Astrocyte (in vitro differentiated cells and primary cell): Measurements from ENCODE around the gene KRTAP10-1. TPM values are rescaled to one million over a fixed set of nuclear protein-coding genes. Genes with fewer than 3 reads are reported as not detected.

Experiments used
- DNase-seq: peaks from one replicate; pipeline ENCODE4 v3.0.0-alpha.2; 2010; ENCODE audit warnings: low read depth
- FAIRE-seq: peaks from 2 replicates; lab custom pipeline; 2011; peaks lifted over from hg19 to GRCh38; lab: Jason Lieb, UNC
- H2AFZ ChIP-seq: 2 replicates; pipeline ENCODE4 v1.6.0; 2012; ENCODE audit warnings: low read depth, low read length, inconsistent platforms
- H3K27ac ChIP-seq: 2 replicates; pipeline ENCODE4 v1.5.1; 2011; ENCODE audit warnings: low read depth, low read length, inconsistent platforms
- H3K27me3 ChIP-seq: 2 replicates; pipeline ENCODE4 v1.6.0; 2011; ENCODE audit warnings: low read length, inconsistent platforms; ENCODE audit not compliant: insufficient read depth
- H3K36me3 ChIP-seq: 2 replicates; pipeline ENCODE4 v1.5.1; 2011; ENCODE audit warnings: low read length, inconsistent platforms; ENCODE audit not compliant: insufficient read depth
- H3K4me1 ChIP-seq: 2 replicates; pipeline ENCODE4 v1.5.1; 2011; ENCODE audit warnings: low read length, inconsistent platforms; ENCODE audit not compliant: insufficient read depth
- H3K4me2 ChIP-seq: 2 replicates; pipeline ENCODE4 v1.6.0; 2012; ENCODE audit warnings: low read length, inconsistent platforms
- H3K4me3 ChIP-seq: 2 replicates; pipeline ENCODE4 v1.5.1; 2011; ENCODE audit warnings: low read depth, mild to moderate bottlenecking, low read length, inconsistent platforms; ENCODE audit not compliant: insufficient read depth
- H3K79me2 ChIP-seq: 2 replicates; pipeline ENCODE4 v1.6.0; 2012; ENCODE audit warnings: mild to moderate bottlenecking, low read length, inconsistent platforms; ENCODE audit not compliant: insufficient read depth
- H3K9ac ChIP-seq: 2 replicates; pipeline ENCODE4 v1.6.0; 2012; ENCODE audit warnings: mild to moderate bottlenecking, low read length, inconsistent platforms
- H3K9me3 ChIP-seq: 2 replicates; pipeline ENCODE4 v1.5.1; 2012; ENCODE audit warnings: low read depth, mild to moderate bottlenecking, low read length, inconsistent platforms; ENCODE audit not compliant: insufficient read depth
- H4K20me1 ChIP-seq: 2 replicates; pipeline ENCODE4 v1.6.0; 2012; ENCODE audit warnings: low read length, inconsistent platforms; ENCODE audit not compliant: insufficient read depth
- H3K27ac Mint-ChIP-seq: one replicate; pipeline ENCODE4 v1.8.0; 2021; ENCODE audit warnings: mild to moderate bottlenecking, mixed read lengths; ENCODE audit not compliant: unreplicated experiment
- H3K27me3 Mint-ChIP-seq: one replicate; pipeline ENCODE4 v1.8.0; 2021; ENCODE audit warnings: low read depth, mixed read lengths; ENCODE audit not compliant: unreplicated experiment
- H3K36me3 Mint-ChIP-seq: one replicate; pipeline ENCODE4 v1.8.0; 2021; ENCODE audit warnings: low read depth, mixed read lengths; ENCODE audit not compliant: unreplicated experiment
- H3K4me1 Mint-ChIP-seq: one replicate; pipeline ENCODE4 v1.8.0; 2021; ENCODE audit warnings: low read depth, mixed read lengths; ENCODE audit not compliant: unreplicated experiment
- H3K4me3 Mint-ChIP-seq: one replicate; pipeline ENCODE4 v1.8.0; 2021; ENCODE audit warnings: mild to moderate bottlenecking, moderate library complexity, mixed read lengths; ENCODE audit not compliant: unreplicated experiment
- H3K9me3 Mint-ChIP-seq: one replicate; pipeline ENCODE4 v1.8.0; 2021; ENCODE audit warnings: mild to moderate bottlenecking, mixed read lengths; ENCODE audit not compliant: unreplicated experiment
- EZH2 ChIP-seq: IDR thresholded peaks from 2 replicates; pipeline ENCODE4 v1.6.1; 2012; ENCODE audit warnings: mild to moderate bottlenecking, low read length, inconsistent platforms; ENCODE audit not compliant: insufficient read depth
- total RNA-seq: library from RNA; stranded (reverse); gene quantifications from 2 replicates; pipeline ENCODE4 v1.2.1, GENCODE V29; 2021
- TF ChIP-seq, protein P1 (sequence below): IDR thresholded peaks from 2 replicates; pipeline ENCODE4 v1.5.1; 2011; ENCODE audit warnings: low read depth, mild to moderate bottlenecking, inconsistent platforms, low read length, moderate library complexity; ENCODE audit not compliant: insufficient read depth

The KRTAP10-1 gene
- total RNA-seq, 1 donor from 2014 or later = not detected

DNA sequence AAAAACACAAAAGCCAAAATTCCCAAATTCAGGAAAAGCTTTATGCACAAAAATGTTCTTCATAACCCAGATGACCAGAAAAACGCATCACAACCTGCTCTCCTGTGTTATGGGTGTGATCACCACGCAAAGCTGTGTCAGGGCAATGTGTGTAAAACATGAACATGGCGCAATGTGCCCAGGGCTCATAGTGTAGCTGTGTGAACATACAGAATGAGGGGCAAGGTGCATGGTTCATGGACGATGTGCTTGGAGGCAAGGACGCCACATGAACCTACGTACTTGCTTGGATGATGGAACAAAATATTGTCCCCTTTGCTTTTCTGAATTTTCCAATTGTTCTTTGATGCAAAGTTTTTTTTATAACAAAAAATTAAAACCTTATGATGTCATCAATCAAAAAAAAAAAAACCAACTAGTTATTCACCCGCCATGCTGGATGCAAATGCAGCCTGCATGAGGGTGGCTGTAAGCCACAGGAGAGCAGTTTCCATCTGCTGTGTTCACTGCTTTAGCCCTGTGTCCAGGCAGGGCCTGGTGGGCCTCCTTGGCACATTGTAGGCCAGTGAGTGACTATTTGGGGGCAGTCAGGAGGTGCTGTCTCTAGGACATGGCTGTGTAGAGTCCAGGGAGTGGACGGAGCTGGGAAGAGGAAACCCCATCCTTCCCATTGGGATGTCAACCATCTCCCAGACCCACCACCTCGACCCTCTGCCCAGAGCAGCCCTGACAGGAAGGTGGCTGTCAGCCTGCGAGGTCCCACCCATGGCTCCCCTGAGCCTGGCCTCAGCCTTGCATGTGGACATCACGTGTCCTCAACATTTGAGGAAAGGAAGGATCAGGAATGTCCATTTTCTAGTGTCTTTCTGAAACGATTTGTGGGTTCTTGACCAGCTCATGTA lies 13.6 kb downstream of the KRTAP10-1 start:
- Mint-ChIP-seq H3K27me3 (peaks cover 29% of the 10 kb centered on the region), H3K4me1 (no peaks in the 10 kb centered on the region), H3K4me3 (no peak overlapping the region), H3K27ac (no peak overlapping the region), H3K9me3 (peaks cover 6% of the 10 kb centered on the region), H3K36me3 (no peaks in the 10 kb centered on the region)
- no peaks in the 10 kb centered on the region for H3K27me3 ChIP-seq
- H3K9ac ChIP-seq = no peak overlapping the region
- H2AFZ ChIP-seq = no peak overlapping the region
- peaks cover 20% of the 10 kb centered on the region for H3K9me3 ChIP-seq
- H3K4me3 ChIP-seq = no peak overlapping the region
- H3K79me2 ChIP-seq = no peaks in the 10 kb centered on the region
- no peak overlapping the region for H3K27ac ChIP-seq
- DNase-seq (no peak), FAIRE-seq (no peak)
- no peak overlapping the region for H3K4me2 ChIP-seq
- no peaks in the 10 kb centered on the region for H3K36me3 ChIP-seq
- no peaks in the 10 kb centered on the region for H3K4me1 ChIP-seq
- no peaks in the 10 kb centered on the region for H4K20me1 ChIP-seq
- TF ChIP-seq, protein P1, sequence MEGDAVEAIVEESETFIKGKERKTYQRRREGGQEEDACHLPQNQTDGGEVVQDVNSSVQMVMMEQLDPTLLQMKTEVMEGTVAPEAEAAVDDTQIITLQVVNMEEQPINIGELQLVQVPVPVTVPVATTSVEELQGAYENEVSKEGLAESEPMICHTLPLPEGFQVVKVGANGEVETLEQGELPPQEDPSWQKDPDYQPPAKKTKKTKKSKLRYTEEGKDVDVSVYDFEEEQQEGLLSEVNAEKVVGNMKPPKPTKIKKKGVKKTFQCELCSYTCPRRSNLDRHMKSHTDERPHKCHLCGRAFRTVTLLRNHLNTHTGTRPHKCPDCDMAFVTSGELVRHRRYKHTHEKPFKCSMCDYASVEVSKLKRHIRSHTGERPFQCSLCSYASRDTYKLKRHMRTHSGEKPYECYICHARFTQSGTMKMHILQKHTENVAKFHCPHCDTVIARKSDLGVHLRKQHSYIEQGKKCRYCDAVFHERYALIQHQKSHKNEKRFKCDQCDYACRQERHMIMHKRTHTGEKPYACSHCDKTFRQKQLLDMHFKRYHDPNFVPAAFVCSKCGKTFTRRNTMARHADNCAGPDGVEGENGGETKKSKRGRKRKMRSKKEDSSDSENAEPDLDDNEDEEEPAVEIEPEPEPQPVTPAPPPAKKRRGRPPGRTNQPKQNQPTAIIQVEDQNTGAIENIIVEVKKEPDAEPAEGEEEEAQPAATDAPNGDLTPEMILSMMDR = no peak
- no peak for TF ChIP-seq EZH2

DNA sequence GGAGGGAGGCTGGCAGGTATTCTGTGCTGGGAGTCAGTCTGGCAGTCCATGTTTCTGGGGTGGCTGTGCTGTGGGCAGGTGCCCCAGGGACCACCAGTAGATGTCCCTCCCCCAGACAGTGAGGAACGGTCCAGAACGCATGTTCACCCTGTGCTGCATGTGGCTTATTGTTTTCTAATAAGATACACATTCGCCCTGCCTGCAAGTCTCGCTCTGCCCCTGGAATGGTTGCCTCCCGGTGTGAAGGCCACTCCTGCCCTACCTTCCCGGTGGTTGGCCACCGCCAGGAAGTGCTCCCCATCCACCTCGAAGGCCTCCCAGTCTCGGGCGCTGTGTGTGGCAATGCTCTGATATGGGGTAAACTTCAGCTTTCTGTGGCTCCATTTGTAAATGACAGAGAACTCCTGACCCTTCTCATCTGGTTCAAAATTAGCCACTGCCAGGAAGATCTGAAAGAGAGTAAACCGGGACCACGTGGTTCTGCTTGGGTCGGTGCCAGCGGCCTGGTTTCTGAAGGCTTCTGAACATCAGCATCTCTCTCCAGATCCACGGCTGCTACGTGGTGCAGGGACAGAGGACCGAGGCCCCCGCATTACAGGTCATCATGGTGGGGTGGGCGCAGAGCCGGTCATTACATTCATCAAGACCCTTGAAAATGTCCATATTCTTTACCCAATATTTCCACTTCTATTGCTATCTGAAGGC lies 14.5 kb downstream of the KRTAP10-1 start:
- Histone ChIP-seq H3K4me3 (no peak overlapping the region), H3K36me3 (no peaks in the 10 kb centered on the region), H2AFZ (no peak overlapping the region), H3K27ac (no peak overlapping the region), H3K79me2 (no peaks in the 10 kb centered on the region), H3K27me3 (no peaks in the 10 kb centered on the region), H3K4me1 (no peaks in the 10 kb centered on the region), H3K4me2 (no peak overlapping the region), H3K9ac (no peak overlapping the region), H3K9me3 (peaks cover 27% of the 10 kb centered on the region), H4K20me1 (no peaks in the 10 kb centered on the region)
- Mint-ChIP-seq H3K27ac (no peak overlapping the region), H3K9me3 (peaks cover 7% of the 10 kb centered on the region), H3K4me1 (peaks cover 3% of the 10 kb centered on the region), H3K27me3 (peaks cover 26% of the 10 kb centered on the region), H3K36me3 (peaks cover 1% of the 10 kb centered on the region), H3K4me3 (no peak overlapping the region)
- TF ChIP-seq, protein P1 = no peak
- TF ChIP-seq EZH2 = no peak
- FAIRE-seq (no peak), DNase-seq (no peak)
